HG03571 (cell line): ENCODE results near the gene ADGRF5.

Source experiments
- ATAC-seq: cut with Tn5 transposase; IDR thresholded peaks from one replicate; pipeline ENCODE4 v1.9.1; 2021; ENCODE audit not compliant: unreplicated experiment

Gene ADGRF5, protein sequence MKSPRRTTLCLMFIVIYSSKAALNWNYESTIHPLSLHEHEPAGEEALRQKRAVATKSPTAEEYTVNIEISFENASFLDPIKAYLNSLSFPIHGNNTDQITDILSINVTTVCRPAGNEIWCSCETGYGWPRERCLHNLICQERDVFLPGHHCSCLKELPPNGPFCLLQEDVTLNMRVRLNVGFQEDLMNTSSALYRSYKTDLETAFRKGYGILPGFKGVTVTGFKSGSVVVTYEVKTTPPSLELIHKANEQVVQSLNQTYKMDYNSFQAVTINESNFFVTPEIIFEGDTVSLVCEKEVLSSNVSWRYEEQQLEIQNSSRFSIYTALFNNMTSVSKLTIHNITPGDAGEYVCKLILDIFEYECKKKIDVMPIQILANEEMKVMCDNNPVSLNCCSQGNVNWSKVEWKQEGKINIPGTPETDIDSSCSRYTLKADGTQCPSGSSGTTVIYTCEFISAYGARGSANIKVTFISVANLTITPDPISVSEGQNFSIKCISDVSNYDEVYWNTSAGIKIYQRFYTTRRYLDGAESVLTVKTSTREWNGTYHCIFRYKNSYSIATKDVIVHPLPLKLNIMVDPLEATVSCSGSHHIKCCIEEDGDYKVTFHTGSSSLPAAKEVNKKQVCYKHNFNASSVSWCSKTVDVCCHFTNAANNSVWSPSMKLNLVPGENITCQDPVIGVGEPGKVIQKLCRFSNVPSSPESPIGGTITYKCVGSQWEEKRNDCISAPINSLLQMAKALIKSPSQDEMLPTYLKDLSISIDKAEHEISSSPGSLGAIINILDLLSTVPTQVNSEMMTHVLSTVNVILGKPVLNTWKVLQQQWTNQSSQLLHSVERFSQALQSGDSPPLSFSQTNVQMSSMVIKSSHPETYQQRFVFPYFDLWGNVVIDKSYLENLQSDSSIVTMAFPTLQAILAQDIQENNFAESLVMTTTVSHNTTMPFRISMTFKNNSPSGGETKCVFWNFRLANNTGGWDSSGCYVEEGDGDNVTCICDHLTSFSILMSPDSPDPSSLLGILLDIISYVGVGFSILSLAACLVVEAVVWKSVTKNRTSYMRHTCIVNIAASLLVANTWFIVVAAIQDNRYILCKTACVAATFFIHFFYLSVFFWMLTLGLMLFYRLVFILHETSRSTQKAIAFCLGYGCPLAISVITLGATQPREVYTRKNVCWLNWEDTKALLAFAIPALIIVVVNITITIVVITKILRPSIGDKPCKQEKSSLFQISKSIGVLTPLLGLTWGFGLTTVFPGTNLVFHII (N-terminal part only)

GRCh38 chr6:46921731-46922130 is at the start of gene ADGRF5:
Gene ADGRF5, minus strand, starts transcription at chr6:46921938. Its CDS starts 15,176 bp downstream, at chr6:46906762.
- no peak for ATAC-seq

GRCh38 chr6:46969206-46969605 is 47.5 kb upstream of the ADGRF5 start:
- ATAC-seq: no peak

- no peak for ATAC-seq
These were observed 46.1 kb upstream of the ADGRF5 start for GRCh38 chr6:46967826-46968349.

DNA sequence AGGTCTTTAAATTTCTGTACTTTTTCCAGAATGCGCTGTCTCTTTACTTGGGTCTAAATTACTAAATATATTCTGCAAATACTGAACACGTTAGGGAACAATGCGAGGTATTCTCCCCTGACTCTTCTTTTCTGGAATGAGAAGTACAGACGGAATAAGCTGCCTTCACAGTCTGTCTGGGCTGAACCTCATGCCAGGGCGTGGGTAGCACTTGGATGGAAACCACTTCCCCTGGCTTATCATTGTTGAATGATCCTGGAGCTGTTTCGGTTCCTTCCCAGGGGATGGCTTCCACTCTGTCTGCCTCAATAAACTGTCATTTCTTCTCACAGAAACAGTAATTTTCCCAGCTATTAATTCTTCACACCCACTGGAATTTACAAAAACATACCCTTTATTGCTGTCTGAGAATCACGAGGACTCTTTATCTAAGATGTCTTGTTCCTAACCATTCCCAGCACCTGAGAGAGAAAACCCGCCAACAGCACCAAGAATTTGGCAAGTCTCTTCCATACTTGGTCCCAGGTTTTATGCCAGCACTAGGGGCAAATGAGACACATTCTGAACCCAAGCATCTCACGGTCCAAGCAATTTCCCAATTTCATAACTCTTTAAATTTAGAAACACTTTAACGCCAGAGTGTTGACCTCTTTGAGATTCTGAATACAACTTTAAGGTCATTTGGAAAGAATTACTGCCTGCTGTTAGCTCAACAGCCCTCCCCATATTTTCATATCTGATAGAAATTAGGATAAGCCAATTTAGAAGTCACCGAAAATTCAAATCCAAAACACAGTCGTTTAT is 43.2 kb upstream of the ADGRF5 start:
- no peak for ATAC-seq

GRCh38 chr6:46963626-46964025 is 41.9 kb upstream of the ADGRF5 start:
- no peak for ATAC-seq

GRCh38 chr6:46963039-46963438 is 41.3 kb upstream of the ADGRF5 start:
- ATAC-seq: no peak

GRCh38 chr6:46961711-46962110 is 40.0 kb upstream of the ADGRF5 start:
- no peak for ATAC-seq

GRCh38 chr6:46961232-46961631 is 39.5 kb upstream of the ADGRF5 start:
- no peak for ATAC-seq

- no peak for ATAC-seq
These were observed 37.7 kb upstream of the ADGRF5 start for GRCh38 chr6:46959419-46959818.

DNA sequence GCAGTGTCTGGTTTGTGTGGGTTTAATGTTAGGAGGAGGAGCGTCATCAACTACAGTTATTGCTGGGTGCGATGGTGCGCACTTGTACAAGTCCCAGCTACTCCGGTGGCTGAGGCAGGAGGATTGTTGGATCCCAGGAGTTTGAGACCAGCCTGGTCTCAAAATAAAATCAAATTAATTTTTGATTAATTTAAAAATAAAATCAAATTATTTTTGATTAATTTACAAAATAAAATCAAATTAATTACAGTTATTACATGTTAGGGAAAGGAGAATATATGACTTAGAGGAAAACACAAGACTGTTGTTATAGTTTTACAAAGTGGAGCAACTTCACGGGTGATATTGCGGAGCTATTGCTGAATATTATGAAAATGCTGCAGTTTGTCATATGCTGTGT is 34.7 kb upstream of the ADGRF5 start:
- ATAC-seq: no peak

- no peak for ATAC-seq
These were observed 33.2 kb upstream of the ADGRF5 start for GRCh38 chr6:46954837-46955451.

- ATAC-seq: no peak
These were observed 32.2 kb upstream of the ADGRF5 start for GRCh38 chr6:46953921-46954320.

DNA sequence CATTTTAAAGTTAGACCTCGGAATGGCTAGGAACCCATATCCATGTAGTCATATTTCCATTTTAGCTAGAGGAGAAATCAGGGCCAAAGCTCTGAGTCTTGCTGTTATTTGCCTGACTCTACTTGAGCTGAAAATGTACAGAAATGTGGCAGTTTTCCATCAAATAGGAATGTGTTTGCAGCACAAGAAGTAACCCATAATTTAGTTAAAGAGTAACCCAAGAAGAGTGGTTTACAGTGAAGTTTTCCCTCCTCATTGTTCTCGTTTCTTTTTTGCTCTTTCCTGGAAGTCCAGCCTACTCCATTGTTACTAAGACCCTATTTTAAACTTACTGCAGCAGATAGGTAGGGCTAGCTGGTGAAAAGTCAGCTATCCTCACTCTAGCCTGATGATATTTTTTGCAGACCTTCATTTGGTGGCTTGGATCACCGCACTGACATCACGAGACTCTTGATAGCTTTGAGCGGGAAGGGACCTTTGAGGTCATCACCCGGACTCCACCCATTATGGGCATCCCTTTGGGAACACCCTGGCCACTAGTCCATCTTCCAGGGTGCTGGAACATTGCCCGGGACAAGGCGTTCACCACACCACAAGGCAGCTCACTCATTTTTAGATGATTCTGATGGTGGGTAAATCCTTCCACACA is 28.0 kb upstream of the ADGRF5 start:
- no peak for ATAC-seq

- no peak for ATAC-seq
These were observed 27.0 kb upstream of the ADGRF5 start for GRCh38 chr6:46948699-46949098.

GRCh38 chr6:46947497-46947896 is 25.8 kb upstream of the ADGRF5 start:
- ATAC-seq: no peak

DNA sequence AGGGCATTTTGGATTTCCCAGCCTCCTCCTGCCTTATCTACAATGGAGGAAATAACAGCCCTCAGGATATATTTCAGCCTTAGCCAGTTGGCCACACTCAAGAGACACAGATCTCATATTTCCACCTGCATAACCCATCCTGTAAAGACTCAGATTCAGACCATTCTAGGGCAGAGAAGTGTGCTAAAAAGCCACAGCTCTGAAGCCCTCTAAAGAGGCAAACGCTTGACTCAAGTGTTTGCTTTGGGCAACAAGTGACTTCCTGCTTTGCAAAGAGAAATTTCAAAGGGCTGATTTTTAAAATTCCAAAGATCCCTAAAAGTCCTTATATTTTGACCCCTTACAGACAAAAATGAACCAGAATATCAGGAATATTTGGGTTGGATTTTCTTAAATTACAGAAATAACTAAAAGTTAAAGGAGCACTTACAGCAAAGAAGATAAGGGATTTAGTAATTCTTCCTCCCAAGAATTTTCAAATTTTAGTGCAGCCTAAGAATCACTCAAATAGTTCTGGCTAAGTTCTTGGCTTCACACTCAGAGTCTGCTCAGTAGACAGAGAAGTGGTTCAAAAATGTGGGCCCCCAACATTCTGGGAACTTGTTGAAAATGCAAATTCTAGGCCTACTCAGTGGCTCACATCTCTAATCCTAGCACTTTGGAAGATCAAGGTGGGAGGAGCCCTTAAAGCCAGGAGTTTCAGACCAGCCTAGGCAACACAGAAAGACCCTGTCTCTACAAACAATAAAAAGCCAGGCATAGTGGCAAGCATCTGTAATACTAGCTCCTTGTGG is 18.9 kb upstream of the ADGRF5 start:
- ATAC-seq: no peak

DNA sequence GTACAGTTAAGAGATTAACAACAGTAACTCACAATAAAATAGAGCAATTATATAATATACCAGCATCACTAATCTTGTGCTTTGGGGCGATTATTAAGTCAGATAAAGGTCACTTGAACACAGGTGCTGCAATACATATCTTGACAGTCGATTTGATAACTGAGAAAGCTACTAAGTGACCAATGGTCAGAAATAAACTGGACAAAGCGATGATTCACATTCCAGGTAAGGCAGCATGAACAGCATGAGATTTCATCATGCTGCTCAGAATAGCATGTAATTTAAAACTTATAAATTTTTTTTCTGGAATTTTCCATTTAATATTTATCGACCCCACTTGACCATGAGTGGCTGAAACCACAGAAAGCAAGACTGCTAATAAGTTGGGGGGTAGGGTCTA is 15.9 kb upstream of the ADGRF5 start:
- no peak for ATAC-seq

- no peak for ATAC-seq
These were observed 13.9 kb upstream of the ADGRF5 start for GRCh38 chr6:46935687-46936086.
